HG02623 (cell line): ENCODE data around the gene NUP62.

ENCODE experiments used
- ATAC-seq: cut with Tn5 transposase; IDR thresholded peaks from one replicate; pipeline ENCODE4 v1.9.1; 2021; ENCODE audit warnings: moderate library complexity; ENCODE audit not compliant: unreplicated experiment

The NUP62 gene

DNA sequence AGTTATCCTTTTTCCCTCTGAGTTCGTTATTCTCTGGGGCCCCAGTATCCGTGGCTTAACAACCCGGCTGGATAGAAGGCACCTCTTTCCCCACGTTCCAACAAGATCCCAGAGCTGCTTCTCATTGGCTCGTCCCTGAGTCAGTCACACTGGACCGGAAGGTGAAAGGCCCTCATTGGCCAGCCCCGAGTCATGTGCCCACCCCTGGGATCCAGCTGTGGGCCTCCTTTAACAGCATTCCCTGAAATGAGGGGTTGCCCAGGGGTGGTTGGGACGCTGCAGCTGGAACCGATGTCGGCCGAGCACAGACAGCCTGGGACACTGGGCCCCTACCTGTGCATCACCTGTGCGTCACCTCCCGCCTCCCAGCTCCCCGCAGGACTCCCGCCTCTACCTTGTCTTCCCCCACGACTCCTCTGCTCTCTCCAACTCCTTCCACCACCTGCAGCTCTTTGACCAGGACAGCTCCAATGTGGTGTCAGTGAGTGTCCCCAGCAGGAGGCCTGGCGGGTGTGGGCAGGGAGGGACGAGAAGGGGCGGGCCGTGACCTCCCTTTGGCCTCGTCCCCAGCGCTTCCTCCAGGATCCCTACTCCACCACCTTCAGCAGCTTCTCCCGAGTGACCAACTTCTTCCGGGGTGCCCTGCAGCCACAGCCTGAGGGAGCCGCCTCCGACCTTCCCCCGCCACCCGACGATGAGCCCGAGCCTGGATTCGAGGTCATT lies 47.5 kb downstream of the NUP62 start:
- no peak for ATAC-seq

DNA sequence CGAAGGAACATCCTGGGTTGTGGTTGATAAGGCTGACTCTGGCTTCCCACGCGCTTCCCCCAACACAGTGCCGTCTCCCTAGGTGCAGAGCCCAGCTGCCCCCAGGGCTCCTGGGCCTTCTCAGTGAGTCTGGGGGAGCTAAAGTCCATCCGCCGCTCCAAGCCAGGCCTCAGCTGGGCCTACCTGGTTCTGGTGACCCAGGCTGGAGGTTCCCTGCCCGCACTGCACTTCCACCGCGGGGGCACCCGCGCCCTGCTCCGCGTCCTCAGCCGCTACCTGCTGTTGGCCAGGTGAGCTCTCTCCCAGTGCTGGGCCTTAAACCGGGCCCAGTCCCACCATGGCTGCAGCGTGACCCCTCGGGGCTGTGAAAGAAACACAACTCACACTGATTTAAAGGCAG lies 48.1 kb downstream of the NUP62 start:
- ATAC-seq: no peak

GRCh38 chr19:49880162-49880869 lies 49.0 kb downstream of the NUP62 start:
- ATAC-seq: no peak

DNA sequence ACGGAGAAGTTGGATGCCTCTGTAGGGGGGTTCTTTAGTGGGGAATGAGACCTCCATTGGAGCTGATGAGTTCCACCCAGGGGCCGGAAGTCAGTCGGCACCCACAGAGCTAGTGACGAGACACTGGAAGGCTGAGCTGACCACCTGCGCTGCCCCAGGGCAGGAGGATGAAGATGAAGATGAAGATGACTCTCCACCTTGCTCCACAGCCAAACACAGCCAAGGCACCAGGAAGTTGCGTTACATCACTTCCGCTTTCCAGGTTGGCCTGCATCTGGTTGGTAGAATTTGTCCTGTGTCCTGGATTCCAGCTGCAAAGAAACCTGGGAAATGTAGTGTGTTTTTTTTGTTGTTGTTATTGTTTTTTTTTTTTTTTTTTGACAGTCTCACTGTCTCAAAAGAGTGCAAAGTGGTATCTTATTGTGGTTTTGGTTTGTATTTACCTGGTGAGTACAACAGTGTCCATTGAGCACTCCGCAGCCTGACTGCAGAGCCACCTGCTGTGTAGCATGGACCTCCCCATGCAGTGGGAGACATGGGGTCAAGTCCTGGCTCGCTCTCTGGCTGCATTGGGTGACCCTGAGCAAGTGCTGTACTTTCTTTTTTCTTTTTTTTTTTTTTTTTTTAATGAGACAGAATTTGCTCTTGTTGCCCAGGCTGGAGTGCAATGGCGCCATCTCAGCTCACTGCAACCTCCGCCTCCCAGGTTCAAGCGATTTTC lies 49.9 kb downstream of the NUP62 start:
- no peak for ATAC-seq

- ATAC-seq: no peak
These were observed 50.6 kb downstream of the NUP62 start for GRCh38 chr19:49878744-49879070.

- ATAC-seq: peak; percentile 34
These were observed 51.2 kb downstream of the NUP62 start for GRCh38 chr19:49877879-49878743.

DNA sequence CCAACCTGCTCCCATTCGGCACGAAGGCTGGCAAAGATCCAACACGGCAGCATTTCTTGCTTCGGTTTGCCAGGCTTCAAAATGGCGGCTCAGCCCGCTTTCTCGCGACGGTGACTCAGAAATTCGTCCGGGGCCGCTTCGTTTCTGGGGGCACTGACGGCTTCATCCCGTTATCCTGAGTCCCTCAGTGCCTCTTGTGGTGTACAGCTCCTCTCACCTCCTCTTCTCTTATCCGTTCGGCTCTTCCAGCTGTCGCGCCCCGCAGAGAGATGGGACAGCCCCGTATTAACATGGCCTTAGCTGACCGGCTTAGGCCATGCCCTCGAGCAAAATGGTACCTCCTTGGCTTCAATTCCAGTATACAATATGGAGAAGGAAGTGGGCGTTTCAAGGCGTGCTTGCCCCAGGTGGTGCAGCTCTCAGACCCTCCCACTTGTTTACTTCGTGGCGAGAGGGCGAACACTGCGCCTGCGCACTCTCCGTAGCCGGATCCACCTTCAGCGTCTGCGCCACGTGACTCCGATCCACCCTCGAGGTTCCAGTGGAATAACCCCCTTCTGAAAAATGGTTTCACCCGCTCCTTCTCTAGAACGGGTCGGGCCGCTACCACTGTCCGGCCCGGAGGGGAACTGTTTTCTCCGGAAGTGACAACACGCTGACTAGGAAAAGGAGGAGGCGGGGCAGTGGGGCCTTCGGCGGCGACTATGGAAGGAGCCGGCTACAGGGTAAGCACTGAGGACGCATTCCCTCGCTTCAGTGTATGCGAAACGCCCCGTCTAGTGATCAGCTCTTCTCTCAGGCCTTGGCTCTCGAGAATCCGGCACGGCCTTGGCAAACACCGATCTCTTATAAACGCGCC lies 52.1 kb downstream of the NUP62 start, which contains the start of the genes AKT1S1 and TBC1D17:
AKT1S1 (minus strand) TSS at position 336 of the 859 bp plus-strand sequence. CDS start 4,060 bp downstream, outside the sequence.
TBC1D17 (plus strand) TSS at position 683 of the 859 bp plus-strand sequence; CDS start at position 705, 22 bp downstream.
- ATAC-seq: peak; percentile 57

- ATAC-seq: peak; percentile 34
These were observed 52.8 kb downstream of the NUP62 start for GRCh38 chr19:49876422-49877019.

GRCh38 chr19:49875857-49876421 lies 53.4 kb downstream of the NUP62 start:
- no peak for ATAC-seq

GRCh38 chr19:49875177-49875576 lies 54.1 kb downstream of the NUP62 start:
- no peak for ATAC-seq

GRCh38 chr19:49874503-49875157 lies 54.7 kb downstream of the NUP62 start:
- ATAC-seq: no peak

DNA sequence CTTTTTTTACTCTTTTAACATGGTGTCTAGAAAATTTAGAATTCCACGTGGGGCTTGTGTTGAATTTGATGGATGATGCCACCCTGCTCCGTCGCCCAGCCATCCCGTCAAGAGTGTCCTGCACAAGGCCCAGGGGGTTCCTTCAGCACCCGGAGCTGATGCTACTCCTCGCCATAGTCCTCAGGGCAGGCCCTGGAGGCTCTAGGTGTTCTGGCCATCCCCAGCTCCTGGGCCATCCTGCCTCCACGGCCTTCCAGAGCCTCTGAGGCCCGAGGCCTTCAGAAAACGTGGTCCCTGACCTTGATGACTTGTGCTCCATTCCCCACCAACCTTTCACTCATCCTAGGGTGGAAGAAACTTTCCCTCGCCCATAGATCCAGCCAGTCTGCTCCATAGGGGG lies 55.5 kb downstream of the NUP62 start:
- no peak for ATAC-seq

- ATAC-seq: no peak
These were observed 56.2 kb downstream of the NUP62 start for GRCh38 chr19:49873129-49873521.

- ATAC-seq: no peak
These were observed 56.8 kb downstream of the NUP62 start for GRCh38 chr19:49872245-49873128.

GRCh38 chr19:49871349-49871985 lies 57.8 kb downstream of the NUP62 start:
- no peak for ATAC-seq

GRCh38 chr19:49870309-49870901 lies 58.9 kb downstream of the NUP62 start:
- no peak for ATAC-seq
